ENCODE results near the gene PIGO. TPM values are rescaled to one million over a fixed set of nuclear protein-coding genes. Genes with fewer than 3 reads are reported as not detected.

PIGO gene
- total and polyA plus RNA-seq, 9 of the 15 experiments (the other 6 are each of a cell fraction or from before 2014, with no cell fraction given), result 5.4 to 13.7 (median 9.7) TPM

GRCh38 chr9:35102465-35102768 lies 6.0 kb upstream of the PIGO start:
- CTCF ChIA-PET (ENCODE audit: low intra/inter-chr PET ratio), result no interaction called here
- no peak for TF ChIP-seq CHD7 (IDR thresholded peaks at IDR 0.05; ENCODE audit: low read depth, low read length)
- TF ChIP-seq CTCF (IDR thresholded peaks at IDR 0.05 in 2 of 3, conservative IDR thresholded peaks at IDR 0.05 in 1 of 3; ENCODE audit: insufficient read depth in 2 of 3, low read depth in 1 of 3, low read length in 3 of 3), result no peak
- TF ChIP-seq CHD4 (IDR thresholded peaks at IDR 0.05; ENCODE audit: insufficient read depth, insufficient replicate concordance, low read depth, low read length, poor library complexity, severe bottlenecking), result no peak
- TF ChIP-seq BDP1 (IDR thresholded peaks at IDR 0.05; ENCODE audit: insufficient read depth, insufficient read length), result no peak

More at GRCh38 chr9:35102465-35102768, 6.0 kb upstream of the PIGO start:
- peak overlapping the region; percentile 93 to 98 for H3K9ac ChIP-seq (ENCODE audit: insufficient read depth in 1 of 2, low read depth in 2 of 2, low read length in 2 of 2)
- peaks cover 12 to 14% of the 10 kb centered on the region in 2 experiments; a peak in 4 of 5 replicates for H3K4me1 ChIP-seq (replicated peaks in 1 of 2; ENCODE audit: control insufficient read depth in 2 of 2, insufficient read depth in 2 of 2, low read length in 2 of 2)
- BruUV-seq (replicated peaks), result no TSS peak
- no peak for FAIRE-seq
- H2AFZ ChIP-seq (ENCODE audit: low read depth, low read length), result peak overlapping the region; percentile 92
- H3K4me3 ChIP-seq, result peak overlapping the region; percentile 77
- H3K4me2 ChIP-seq (ENCODE audit: insufficient read depth, low read length), result peak overlapping the region; percentile 96
- DNase-seq (ENCODE audit: extremely low read depth in 1 of 4, low spot score in 3 of 4), result peak in 1 of 4 experiments; percentile 19
- H3K79me2 ChIP-seq (ENCODE audit: control insufficient read depth, insufficient read depth, low read length), result peaks cover 24% of the 10 kb centered on the region
- peak overlapping the region; percentile 89 for H3K27ac ChIP-seq (ENCODE audit: extremely low read depth, low read depth, low read length)
- no peaks in the 10 kb centered on the region for H3K9me1 ChIP-seq (ENCODE audit: control insufficient read depth, insufficient read depth, low read length)
- no peaks in the 10 kb centered on the region for H3K9me3 ChIP-seq (replicated peaks; ENCODE audit: control insufficient read depth, insufficient read depth, low read depth, low read length)
- peak; percentile 52 for ATAC-seq
- 0% methylated on average over 9 of the region's 10 CpGs for WGBS (ENCODE audit: insufficient coverage, low coverage, missing lambda C conversion rate)
- intact Hi-C loops (cut with micrococcal nuclease) (no loop called here), in situ Hi-C loops (cut with MboI) (no loop called here)
- no peaks in the 10 kb centered on the region for H4K20me1 ChIP-seq (replicated peaks; ENCODE audit: control insufficient read depth, insufficient read depth, low read length)
- H3K27me3 ChIP-seq (ENCODE audit: control insufficient read depth in 2 of 2, insufficient read depth in 2 of 2, low read length in 2 of 2), result no peaks in the 10 kb centered on the region
- peaks cover 49% of the 10 kb centered on the region; the same call in 2 of the 3 replicates for H3K36me3 ChIP-seq (ENCODE audit: control insufficient read depth, insufficient read depth, low read length)
- POLR2A ChIA-PET, result interaction anchor here (0.7 to 1.7 kb wide), 4 partner anchors 10 to 22 kb away, joined by 3 to 5 read pairs (median 4); partner anchors contain the start of gene FANCG

All from K562 (cell line).